ENCODE data around the gene GALNT14. TPM values are rescaled to one million over a fixed set of nuclear protein-coding genes. Genes with fewer than 3 reads are reported as not detected.

The GALNT14 gene
- total and polyA plus RNA-seq, 10 donors: 2.7 to 18.5 (median 4.5) TPM

GRCh38 chr2:30979822-30980245 lies 158.4 kb downstream of the GALNT14 start:
- no peak for DNase-seq
- Histone ChIP-seq H3K36me3 (no peaks in the 10 kb centered on the region), H3K4me3 (no peak overlapping the region), H3K9me3 (no peaks in the 10 kb centered on the region), H3K4me1 (peaks cover 0 to 5% (median 0%) of the 10 kb centered on the region in 6 donors), H3K27me3 (replicated peaks in 1 of 7) (no peaks in the 10 kb centered on the region), H3K27ac (no peak overlapping the region)
- whole genome bisulfite sequencing, 5 donors: 78 to 90% (median 81%) methylated on average over 6 of the region's 6 CpGs
- intact Hi-C loops (cut with DNase I; ENCODE audit: low total_unique reads): no loop called here
- TF ChIP-seq, protein P1, sequence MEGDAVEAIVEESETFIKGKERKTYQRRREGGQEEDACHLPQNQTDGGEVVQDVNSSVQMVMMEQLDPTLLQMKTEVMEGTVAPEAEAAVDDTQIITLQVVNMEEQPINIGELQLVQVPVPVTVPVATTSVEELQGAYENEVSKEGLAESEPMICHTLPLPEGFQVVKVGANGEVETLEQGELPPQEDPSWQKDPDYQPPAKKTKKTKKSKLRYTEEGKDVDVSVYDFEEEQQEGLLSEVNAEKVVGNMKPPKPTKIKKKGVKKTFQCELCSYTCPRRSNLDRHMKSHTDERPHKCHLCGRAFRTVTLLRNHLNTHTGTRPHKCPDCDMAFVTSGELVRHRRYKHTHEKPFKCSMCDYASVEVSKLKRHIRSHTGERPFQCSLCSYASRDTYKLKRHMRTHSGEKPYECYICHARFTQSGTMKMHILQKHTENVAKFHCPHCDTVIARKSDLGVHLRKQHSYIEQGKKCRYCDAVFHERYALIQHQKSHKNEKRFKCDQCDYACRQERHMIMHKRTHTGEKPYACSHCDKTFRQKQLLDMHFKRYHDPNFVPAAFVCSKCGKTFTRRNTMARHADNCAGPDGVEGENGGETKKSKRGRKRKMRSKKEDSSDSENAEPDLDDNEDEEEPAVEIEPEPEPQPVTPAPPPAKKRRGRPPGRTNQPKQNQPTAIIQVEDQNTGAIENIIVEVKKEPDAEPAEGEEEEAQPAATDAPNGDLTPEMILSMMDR (IDR thresholded peaks at IDR 0.05 in 8 of 11, conservative IDR thresholded peaks at IDR 0.05 in 3 of 11): no peak
- TF ChIP-seq POLR2A (IDR thresholded peaks at IDR 0.05) (no peak), POLR2AphosphoS5 (IDR thresholded peaks at IDR 0.05) (no peak)

DNA sequence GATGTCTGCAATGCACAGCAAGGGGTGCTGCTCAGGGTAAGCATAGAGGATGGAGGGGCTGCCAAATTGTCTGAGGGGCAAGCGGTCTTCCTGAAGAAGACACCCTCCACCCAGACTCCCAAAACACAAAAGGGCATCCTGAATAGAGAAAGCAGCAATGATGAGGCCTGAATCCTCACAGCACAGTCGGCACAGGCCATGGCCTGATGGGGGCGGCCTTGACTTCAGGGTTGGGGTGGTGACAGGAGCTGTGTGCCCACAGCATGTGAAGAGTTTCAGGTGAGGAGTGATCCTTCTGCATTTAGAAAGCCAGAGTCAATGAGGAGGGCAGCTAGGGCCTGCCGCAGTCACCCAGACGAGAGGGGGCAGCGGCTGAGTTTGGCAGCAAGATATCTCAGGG lies 159.4 kb downstream of the GALNT14 start:
- WGBS, 5 donors: 81 to 95% (median 91%) methylated on average over 6 of the region's 6 CpGs
- Histone ChIP-seq H3K9me3 (no peaks in the 10 kb centered on the region), H3K36me3 (no peaks in the 10 kb centered on the region), H3K4me3 (no peak overlapping the region), H3K4me1 (peaks cover 0 to 5% (median 0%) of the 10 kb centered on the region in 6 donors), H3K27ac (no peak overlapping the region), H3K27me3 (replicated peaks in 1 of 7) (no peaks in the 10 kb centered on the region)
- TF ChIP-seq POLR2AphosphoS5 (IDR thresholded peaks at IDR 0.05): no peak
- TF ChIP-seq, protein P1 (IDR thresholded peaks at IDR 0.05 in 8 of 11, conservative IDR thresholded peaks at IDR 0.05 in 3 of 11): no peak
- TF ChIP-seq POLR2A (IDR thresholded peaks at IDR 0.05): no peak
- intact Hi-C loops (cut with DNase I; ENCODE audit: low total_unique reads): no loop called here
- DNase-seq: no peak

- WGBS, 5 donors: 37 to 61% (median 54%) methylated on average over 5 of the region's 5 CpGs
- TF ChIP-seq POLR2AphosphoS5 (IDR thresholded peaks at IDR 0.05) (no peak), POLR2A (IDR thresholded peaks at IDR 0.05) (no peak)
- TF ChIP-seq, protein P1 (IDR thresholded peaks at IDR 0.05 in 8 of 11, conservative IDR thresholded peaks at IDR 0.05 in 3 of 11): no peak
- intact Hi-C loops (cut with DNase I; ENCODE audit: low total_unique reads): no loop called here
These were observed 160.2 kb downstream of the GALNT14 start for GRCh38 chr2:30978044-30978443.

DNA sequence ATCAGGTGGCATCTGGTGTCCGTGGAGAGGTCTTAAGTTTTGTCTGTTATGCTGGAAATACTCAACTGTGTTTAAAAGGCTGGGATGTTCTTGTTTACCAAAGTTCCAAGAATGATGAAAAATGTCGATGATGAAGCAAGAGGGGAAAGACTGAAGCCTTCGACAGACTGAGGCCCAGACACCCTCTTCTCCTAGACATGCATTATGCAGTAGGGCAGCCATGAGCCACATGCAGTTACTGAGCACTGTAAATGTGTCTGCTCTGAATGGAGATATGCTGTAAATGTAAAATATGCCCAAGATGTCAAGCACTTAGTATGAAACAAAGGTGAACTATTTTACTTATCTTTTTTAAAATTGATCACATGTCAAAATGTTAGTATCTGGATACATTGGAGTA lies 163.1 kb downstream of the GALNT14 start:
- H3K9me3 ChIP-seq: no peaks in the 10 kb centered on the region
- no peak for DNase-seq
- no peaks in the 10 kb centered on the region for H3K36me3 ChIP-seq
- H3K4me3 ChIP-seq: no peak overlapping the region
- peaks cover 0 to 5% (median 0%) of the 10 kb centered on the region in 6 donors for H3K4me1 ChIP-seq
- TF ChIP-seq, protein P1 (IDR thresholded peaks at IDR 0.05 in 8 of 11, conservative IDR thresholded peaks at IDR 0.05 in 3 of 11): no peak
- TF ChIP-seq POLR2A (IDR thresholded peaks at IDR 0.05): no peak
- TF ChIP-seq POLR2AphosphoS5 (IDR thresholded peaks at IDR 0.05): no peak
- no peaks in the 10 kb centered on the region for H3K27me3 ChIP-seq (replicated peaks in 1 of 7)
- 59 to 89% (median 78%) methylated on average over 3 of the region's 3 CpGs for WGBS, 5 donors
- H3K27ac ChIP-seq: no peak overlapping the region
- intact Hi-C loops (cut with DNase I; ENCODE audit: low total_unique reads): no loop called here

More at GRCh38 chr2:30978044-30978443, 160.2 kb downstream of the GALNT14 start:
- H3K9me3 ChIP-seq: no peaks in the 10 kb centered on the region
- no peak for DNase-seq
- no peaks in the 10 kb centered on the region for H3K36me3 ChIP-seq
- no peaks in the 10 kb centered on the region for H3K27me3 ChIP-seq (replicated peaks in 1 of 7)
- no peak overlapping the region for H3K4me3 ChIP-seq
- peaks cover 0 to 5% (median 0%) of the 10 kb centered on the region in 6 donors for H3K4me1 ChIP-seq
- peak overlapping the region in 1 of 8 donors; percentile 26 for H3K27ac ChIP-seq
